Omental fat pad (tissue), 4 donors: ENCODE measurements around the gene UBE2D2. TPM values are rescaled to one million over a fixed set of nuclear protein-coding genes. Genes with fewer than 3 reads are reported as not detected.
"Not testable (repeated sequence)": the region's sequence is repeated elsewhere in the genome, so short reads cannot be mapped to it uniquely, and the experiment has no call there.

Source experiments
- ATAC-seq: fragments of 150-250 bp; one replicate; pipeline ENCODE4 v1.9.1; 2016; ENCODE audit warnings: mild to moderate bottlenecking, moderate library complexity; ENCODE audit not compliant: low FRiP score
- DNase-seq: peaks from one replicate; pipeline ENCODE4 v3.0.0-alpha.2; 2019; ENCODE audit warnings: low spot score
- CTCF ChIP-seq, 3 donors: fragments of 450-650 bp; IDR thresholded peaks; one replicate each; pipeline ENCODE4 v1.5.1; 2016 to 2017; ENCODE audit warnings: antibody characterized with exemption in 3 of 3, mild to moderate bottlenecking in 3 of 3, moderate library complexity in 2 of 3
- total RNA-seq, 4 donors: library from RNA; depleted of rRNA; stranded (reverse); fragments of >200 nt; gene quantifications; one replicate each; pipeline ENCODE4 v1.1.0, GENCODE V29; 2016

UBE2D2 gene
- total RNA-seq, 4 donors from 2014 or later: 50.4 to 76.9 (median 70.4) TPM

DNA sequence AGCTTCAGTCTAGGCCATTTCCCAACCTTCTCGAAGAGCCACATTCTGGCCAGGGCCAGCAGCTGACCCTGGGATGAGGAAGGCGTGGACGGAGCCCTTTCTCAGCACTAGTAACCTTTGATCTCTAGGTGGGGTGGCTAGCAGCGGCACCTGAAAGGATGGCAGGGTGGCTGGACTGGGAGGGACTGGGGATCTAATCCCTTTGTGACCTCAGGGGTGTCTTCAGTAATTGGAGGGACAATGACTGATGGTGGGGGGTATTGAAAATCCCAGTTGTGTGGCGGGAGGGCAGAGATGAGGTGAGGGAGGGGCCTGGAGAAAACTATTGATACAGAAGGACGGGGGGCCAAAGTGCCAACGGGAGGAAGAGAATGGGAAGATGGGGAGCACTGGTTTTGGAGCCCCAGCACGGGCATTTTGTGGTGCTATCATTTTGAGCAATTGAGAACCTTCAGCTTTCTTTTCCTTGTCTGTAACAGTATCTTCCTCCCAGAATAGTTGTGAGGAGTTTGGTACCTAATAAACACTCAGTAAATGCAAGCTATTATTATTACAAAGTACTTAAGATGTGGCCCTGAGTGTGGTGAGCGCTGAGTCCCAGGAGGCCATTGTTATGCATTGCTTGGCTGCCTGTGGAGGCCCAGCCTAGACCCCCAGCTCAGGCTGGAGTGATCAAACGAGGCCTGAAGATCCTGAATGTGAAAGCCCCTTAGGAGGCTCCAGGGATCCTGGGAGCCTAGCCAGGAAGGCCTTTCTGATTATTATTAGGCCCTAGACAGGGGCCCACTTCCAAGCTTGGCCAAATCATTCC is 37.3 kb upstream of the UBE2D2 start:
- no peak for TF ChIP-seq CTCF (IDR thresholded peaks at IDR 0.05)
- ATAC-seq: no peak
- DNase-seq: no peak

GRCh38 chr5:139524446-139524845 is 36.7 kb upstream of the UBE2D2 start:
- no peak for ATAC-seq
- no peak for TF ChIP-seq CTCF (IDR thresholded peaks at IDR 0.05)
- DNase-seq: no peak

- ATAC-seq (no peak), DNase-seq (no peak)
- TF ChIP-seq CTCF (IDR thresholded peaks at IDR 0.05): no peak
Observed at GRCh38 chr5:139524940-139525585, 36.1 kb upstream of the UBE2D2 start.

GRCh38 chr5:139525586-139526308 is 35.4 kb upstream of the UBE2D2 start:
- ATAC-seq, DNase-seq: not testable (repeated sequence)

DNA sequence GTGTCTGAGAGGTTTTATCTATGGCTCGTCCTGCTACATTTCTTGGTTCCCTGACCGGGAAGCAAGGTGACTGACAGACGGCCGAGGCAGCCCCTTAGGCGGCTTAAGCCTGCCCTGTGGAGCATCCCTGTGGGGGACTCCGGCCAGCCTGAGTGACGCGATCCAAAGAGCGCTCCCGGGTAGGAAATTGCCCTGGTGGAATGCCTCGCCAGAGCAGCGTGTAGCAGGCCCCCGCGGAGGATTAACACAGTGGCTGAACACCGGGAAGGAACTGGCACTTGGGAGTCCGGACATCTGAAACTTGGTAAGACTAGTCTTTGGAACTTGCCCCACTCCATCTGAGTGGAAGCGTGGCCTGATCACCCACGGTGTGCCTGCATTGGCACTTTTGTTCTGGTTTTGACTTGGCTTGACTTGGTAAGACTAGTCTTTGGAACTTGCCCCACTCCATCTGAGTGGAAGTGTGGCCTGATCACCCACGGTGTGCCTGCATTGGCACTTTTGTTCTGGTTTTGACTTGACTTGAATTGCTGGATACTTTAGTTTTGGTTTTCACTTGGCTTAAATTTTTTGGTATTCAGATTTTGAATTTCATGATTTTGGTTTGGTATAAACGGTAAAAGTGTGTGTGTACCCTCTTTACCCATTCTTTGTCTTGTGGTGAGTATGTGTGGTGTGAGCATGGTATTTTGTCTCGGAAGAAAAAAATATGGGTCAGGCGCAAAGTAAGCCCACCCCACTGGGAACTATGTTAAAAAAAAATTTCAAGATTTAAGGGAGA is 34.6 kb upstream of the UBE2D2 start:
- not testable (repeated sequence) for ATAC-seq, DNase-seq

- ATAC-seq, DNase-seq: not testable (repeated sequence)
Observed at GRCh38 chr5:139527090-139527470, 34.1 kb upstream of the UBE2D2 start.

GRCh38 chr5:139527896-139528467 is 33.2 kb upstream of the UBE2D2 start:
- DNase-seq, ATAC-seq: not testable (repeated sequence)

- not testable (repeated sequence) for ATAC-seq, DNase-seq
Observed at GRCh38 chr5:139528695-139529094, 32.4 kb upstream of the UBE2D2 start.

- not testable (repeated sequence) for DNase-seq, ATAC-seq
Observed at GRCh38 chr5:139530079-139530478, 31.1 kb upstream of the UBE2D2 start.
